HEK293 (cell line): ENCODE results near the gene FHL3.

Source experiments
- CTCF ChIA-PET: fragments of 350-600 bp; formaldehyde crosslinking; extraction: SDS; loops from one replicate; lab custom pipeline; 2021; ENCODE audit warnings: antibody characterized with exemption; lab: Yijun Ruan, JAX
- POLR2A ChIA-PET: fragments of 300-600 bp; formaldehyde crosslinking; extraction: SDS; loops from one replicate; lab custom pipeline; 2020; ENCODE audit warnings: antibody characterized with exemption, inconsistent platforms; lab: Yijun Ruan, JAX
- H3K27ac ChIP-seq: fragments of 200-500 bp; sonication (Bioruptor generic); 2 replicates; pipeline ENCODE4 v1.5.1; 2014; ENCODE audit warnings: low read depth, low read length, control low read depth, inconsistent platforms; ENCODE audit errors: extremely low read depth
- H3K36me3 ChIP-seq, 2 experiments: fragments of 200-500 bp in 1 of 2; sonication (Bioruptor generic) in 1 of 2; 1 replicate in 1 of 2; 2 replicates in 1 of 2; pipeline ENCODE4 v1.5.1; 2014 to 2017; ENCODE audit warnings: inconsistent platforms in 2 of 2, low read length in 2 of 2; ENCODE audit not compliant: control insufficient read depth in 2 of 2, insufficient read depth in 1 of 2
- H3K4me1 ChIP-seq: fragments of 200-500 bp; sonication (Bioruptor generic); 2 replicates; pipeline ENCODE4 v1.5.1; 2014; ENCODE audit warnings: mild to moderate bottlenecking, low read length, inconsistent platforms; ENCODE audit not compliant: control insufficient read depth, insufficient read depth
- H3K4me3 ChIP-seq: 2 replicates; pipeline ENCODE4 v1.5.1; 2011; ENCODE audit warnings: low read depth, mild to moderate bottlenecking, control low read depth, low read length, moderate library complexity
- H3K9me3 ChIP-seq: fragments of 200-500 bp; sonication (Bioruptor generic); 2 replicates; pipeline ENCODE4 v1.5.1; 2014; ENCODE audit warnings: low read depth, low read length, inconsistent platforms; ENCODE audit not compliant: control insufficient read depth, insufficient read depth
- EGR2 ChIP-seq: fragments of 450-650 bp; formaldehyde crosslinking; IDR thresholded peaks from 2 replicates; pipeline ENCODE4 v1.5.1; 2016; ENCODE audit warnings: low read depth, missing biosample characterization, missing genetic modification characterization
- GLIS1 ChIP-seq: fragments of 450-650 bp; formaldehyde crosslinking; IDR thresholded peaks from 2 replicates; pipeline ENCODE4 v1.5.1; 2016; ENCODE audit warnings: missing biosample characterization, missing genetic modification characterization
- GLIS2 ChIP-seq: fragments of 450-650 bp; formaldehyde crosslinking; IDR thresholded peaks from 2 replicates; pipeline ENCODE4 v1.5.1; 2016; ENCODE audit warnings: missing biosample characterization, missing genetic modification characterization
- IKZF3 ChIP-seq: fragments of 450-650 bp; IDR thresholded peaks from 2 replicates; pipeline ENCODE4 v1.5.0; 2018; ENCODE audit warnings: missing biosample characterization, mild to moderate bottlenecking, missing genetic modification characterization, moderate library complexity
- MEIS1 ChIP-seq: sonication (generic); formaldehyde crosslinking; IDR thresholded peaks from 2 replicates; pipeline ENCODE4 v1.8.1; 2022; ENCODE audit warnings: missing genetic modification reagents, mild to moderate bottlenecking, borderline replicate concordance
- YY2 ChIP-seq: fragments of 450-650 bp; formaldehyde crosslinking; IDR thresholded peaks from 2 replicates; pipeline ENCODE4 v1.5.1; 2016; ENCODE audit warnings: missing biosample characterization, missing genetic modification characterization
- ZFHX2 ChIP-seq: fragments of 450-650 bp; formaldehyde crosslinking; conservative IDR thresholded peaks from 2 replicates; pipeline ENCODE4 v1.5.1; 2016; ENCODE audit warnings: missing biosample characterization, missing genetic modification characterization
- ZIC2 ChIP-seq: fragments of 450-650 bp; formaldehyde crosslinking; IDR thresholded peaks from 2 replicates; pipeline ENCODE4 v1.5.1; 2016; ENCODE audit warnings: missing biosample characterization, missing genetic modification characterization
- ZNF112 ChIP-seq: fragments of 450-650 bp; formaldehyde crosslinking; IDR thresholded peaks from 2 replicates; pipeline ENCODE4 v1.5.0; 2017; ENCODE audit warnings: missing biosample characterization, missing genetic modification characterization
- ZNF184 ChIP-seq: fragments of 450-650 bp; IDR thresholded peaks from 2 replicates; pipeline ENCODE4 v1.5.1; 2018; ENCODE audit warnings: missing biosample characterization, mild to moderate bottlenecking, missing genetic modification characterization
- ZNF221 ChIP-seq: fragments of 450-650 bp; formaldehyde crosslinking; IDR thresholded peaks from 2 replicates; pipeline ENCODE4 v1.5.1; 2017; ENCODE audit warnings: missing biosample characterization, missing genetic modification characterization, borderline replicate concordance
- ZNF324 ChIP-seq: fragments of 450-650 bp; formaldehyde crosslinking; IDR thresholded peaks from 2 replicates; pipeline ENCODE4 v1.5.1; 2016; ENCODE audit warnings: missing biosample characterization, missing genetic modification characterization
- ZNF366 ChIP-seq: fragments of 450-650 bp; formaldehyde crosslinking; conservative IDR thresholded peaks from 2 replicates; pipeline ENCODE4 v1.5.1; 2016; ENCODE audit warnings: missing biosample characterization, missing genetic modification characterization
- ZNF394 ChIP-seq: fragments of 450-650 bp; formaldehyde crosslinking; IDR thresholded peaks from 2 replicates; pipeline ENCODE4 v1.5.1; 2016; ENCODE audit warnings: missing biosample characterization, missing genetic modification characterization, mild to moderate bottlenecking, moderate library complexity, borderline replicate concordance
- ZNF585B ChIP-seq: fragments of 450-650 bp; formaldehyde crosslinking; IDR thresholded peaks from 2 replicates; pipeline ENCODE4 v1.5.1; 2016; ENCODE audit warnings: missing biosample characterization, missing genetic modification characterization
- ZNF600 ChIP-seq: fragments of 450-650 bp; formaldehyde crosslinking; IDR thresholded peaks from 2 replicates; pipeline ENCODE4 v1.5.1; 2016; ENCODE audit warnings: missing biosample characterization, missing genetic modification characterization
- ZNF76 ChIP-seq: fragments of 450-650 bp; formaldehyde crosslinking; IDR thresholded peaks from 2 replicates; pipeline ENCODE4; 2016; ENCODE audit warnings: low read depth, missing biosample characterization, missing genetic modification characterization, borderline replicate concordance
- TF ChIP-seq, protein P1 (sequence below): fragments of 450-650 bp; formaldehyde crosslinking; IDR thresholded peaks from 2 replicates; pipeline ENCODE4 v1.5.1; 2016; ENCODE audit warnings: missing biosample characterization, missing genetic modification characterization
- TF ChIP-seq, protein P2 (sequence below): fragments of 450-650 bp; IDR thresholded peaks from 2 replicates; pipeline ENCODE4 v1.5.1; 2018; ENCODE audit warnings: missing biosample characterization, missing genetic modification characterization
- TF ChIP-seq, protein P3 (sequence below): fragments of 450-650 bp; formaldehyde crosslinking; IDR thresholded peaks from 2 replicates; pipeline ENCODE4 v1.5.1; 2016; ENCODE audit warnings: missing biosample characterization, missing genetic modification characterization, borderline replicate concordance

Gene FHL3

DNA sequence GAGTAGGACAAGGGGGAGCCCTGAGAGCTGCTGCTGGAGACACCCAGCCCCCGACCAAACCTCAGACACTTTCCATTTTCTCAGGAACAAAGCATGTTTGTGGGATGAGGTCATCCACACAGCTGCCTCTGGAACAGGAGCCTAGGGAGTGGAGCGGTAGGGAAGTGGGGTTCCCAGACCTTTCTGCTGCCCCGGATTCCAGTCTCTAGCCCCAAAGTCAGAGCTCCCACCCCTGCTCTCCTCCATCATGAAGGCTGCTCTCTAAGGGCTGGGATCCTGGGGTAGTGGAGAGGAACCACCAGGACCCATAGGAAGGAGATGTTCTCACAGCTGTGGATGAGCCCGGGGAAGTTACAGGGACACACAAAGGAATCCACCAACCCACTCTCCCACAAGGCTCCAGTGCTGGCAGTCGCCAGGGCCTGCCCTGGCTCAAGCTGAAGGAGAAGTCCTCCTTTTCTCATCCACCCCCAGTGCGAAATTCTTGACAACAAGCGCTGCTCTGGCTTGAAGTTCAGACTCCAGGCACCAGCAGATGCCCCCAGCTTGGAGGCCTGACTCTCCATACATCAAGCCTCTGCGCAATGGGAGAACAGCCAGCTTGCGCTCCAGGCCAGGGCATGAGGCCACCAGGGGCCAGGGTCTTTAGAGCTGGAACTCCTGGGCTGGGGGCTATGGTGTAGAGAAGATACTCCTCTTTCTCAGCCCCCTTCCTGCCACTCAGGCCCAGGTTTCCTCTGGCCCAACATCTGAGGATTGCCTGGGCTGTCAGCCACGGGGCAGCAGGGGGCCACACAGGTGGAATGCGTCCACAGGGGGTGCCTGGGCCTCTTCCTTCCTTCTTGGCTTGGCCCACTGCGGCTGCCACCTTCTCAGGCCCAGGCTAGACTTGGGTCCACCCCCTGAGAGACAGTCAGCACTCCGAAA lies 4.5 kb downstream of the FHL3 start (continued):
- TF ChIP-seq, protein P1, sequence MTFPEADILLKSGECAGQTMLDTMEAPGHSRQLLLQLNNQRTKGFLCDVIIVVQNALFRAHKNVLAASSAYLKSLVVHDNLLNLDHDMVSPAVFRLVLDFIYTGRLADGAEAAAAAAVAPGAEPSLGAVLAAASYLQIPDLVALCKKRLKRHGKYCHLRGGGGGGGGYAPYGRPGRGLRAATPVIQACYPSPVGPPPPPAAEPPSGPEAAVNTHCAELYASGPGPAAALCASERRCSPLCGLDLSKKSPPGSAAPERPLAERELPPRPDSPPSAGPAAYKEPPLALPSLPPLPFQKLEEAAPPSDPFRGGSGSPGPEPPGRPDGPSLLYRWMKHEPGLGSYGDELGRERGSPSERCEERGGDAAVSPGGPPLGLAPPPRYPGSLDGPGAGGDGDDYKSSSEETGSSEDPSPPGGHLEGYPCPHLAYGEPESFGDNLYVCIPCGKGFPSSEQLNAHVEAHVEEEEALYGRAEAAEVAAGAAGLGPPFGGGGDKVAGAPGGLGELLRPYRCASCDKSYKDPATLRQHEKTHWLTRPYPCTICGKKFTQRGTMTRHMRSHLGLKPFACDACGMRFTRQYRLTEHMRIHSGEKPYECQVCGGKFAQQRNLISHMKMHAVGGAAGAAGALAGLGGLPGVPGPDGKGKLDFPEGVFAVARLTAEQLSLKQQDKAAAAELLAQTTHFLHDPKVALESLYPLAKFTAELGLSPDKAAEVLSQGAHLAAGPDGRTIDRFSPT (tag by site-specific recombination) = 0 out of 2 replicates have a peak, but pooled peaks have one; percentile 34
- TF ChIP-seq, protein P2, sequence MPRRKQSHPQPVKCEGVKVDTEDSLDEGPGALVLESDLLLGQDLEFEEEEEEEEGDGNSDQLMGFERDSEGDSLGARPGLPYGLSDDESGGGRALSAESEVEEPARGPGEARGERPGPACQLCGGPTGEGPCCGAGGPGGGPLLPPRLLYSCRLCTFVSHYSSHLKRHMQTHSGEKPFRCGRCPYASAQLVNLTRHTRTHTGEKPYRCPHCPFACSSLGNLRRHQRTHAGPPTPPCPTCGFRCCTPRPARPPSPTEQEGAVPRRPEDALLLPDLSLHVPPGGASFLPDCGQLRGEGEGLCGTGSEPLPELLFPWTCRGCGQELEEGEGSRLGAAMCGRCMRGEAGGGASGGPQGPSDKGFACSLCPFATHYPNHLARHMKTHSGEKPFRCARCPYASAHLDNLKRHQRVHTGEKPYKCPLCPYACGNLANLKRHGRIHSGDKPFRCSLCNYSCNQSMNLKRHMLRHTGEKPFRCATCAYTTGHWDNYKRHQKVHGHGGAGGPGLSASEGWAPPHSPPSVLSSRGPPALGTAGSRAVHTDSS (tag by site-specific recombination) = no peak
- TF ChIP-seq ZNF112 (tag by site-specific recombination) = no peak
- no peak for TF ChIP-seq ZNF184 (tag by site-specific recombination)
- TF ChIP-seq MEIS1 (CRISPR knock-in tag) = no peak
- TF ChIP-seq IKZF3 (tag by site-specific recombination) = no peak
- no peak for TF ChIP-seq ZNF585B (tag by site-specific recombination)
- TF ChIP-seq YY2 (tag by site-specific recombination) = no peak

DNA sequence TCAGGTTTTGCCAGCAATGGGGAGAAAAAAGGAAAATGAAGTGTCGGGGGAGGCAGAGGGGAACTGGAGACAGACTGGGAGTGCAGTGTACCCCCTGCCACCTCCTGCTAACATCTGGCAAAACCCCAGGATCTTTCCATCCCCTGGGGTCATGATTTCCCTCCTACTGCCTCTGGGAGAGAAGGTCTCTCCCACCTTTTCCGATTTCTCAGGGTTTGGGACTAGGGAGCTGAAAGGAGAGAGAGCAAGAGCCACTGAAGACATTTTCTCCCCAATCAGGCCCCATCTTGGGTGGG lies 5.1 kb downstream of the FHL3 start:
- ChIA-PET CTCF (interaction anchor here (0.6 to 2.2 kb wide), 4 partner anchors 9 to 835 kb away, joined by 3 to 21 read pairs (median 4); partner anchors contain the start of gene SF3A3), POLR2A (interaction anchor here (0.5 to 6.3 kb wide), 5 partner anchors 9 to 996 kb away, joined by 3 to 44 read pairs (median 3); partner anchors contain the start of genes MTF1, SF3A3 and UTP11)
- Histone ChIP-seq H3K9me3 (no peaks in the 10 kb centered on the region), H3K4me3 (no peak overlapping the region; the same call in 1 of the 2 replicates), H3K36me3 (peaks cover 0 to 38% of the 10 kb centered on the region in 2 experiments; a peak in 1 of 3 replicates), H3K4me1 (peaks cover 21% of the 10 kb centered on the region), H3K27ac (peak overlapping the region; percentile 40)
- TF ChIP-seq GLIS1 (tag by site-specific recombination) (peak; percentile 72), ZNF324 (no peak), ZNF221 (tag by site-specific recombination) (no peak), ZIC2 (tag by site-specific recombination) (peak; percentile 37; the same call in 1 of the 2 replicates), ZNF366 (0 out of 2 replicates have a peak, but pooled peaks have one; percentile 11)

DNA sequence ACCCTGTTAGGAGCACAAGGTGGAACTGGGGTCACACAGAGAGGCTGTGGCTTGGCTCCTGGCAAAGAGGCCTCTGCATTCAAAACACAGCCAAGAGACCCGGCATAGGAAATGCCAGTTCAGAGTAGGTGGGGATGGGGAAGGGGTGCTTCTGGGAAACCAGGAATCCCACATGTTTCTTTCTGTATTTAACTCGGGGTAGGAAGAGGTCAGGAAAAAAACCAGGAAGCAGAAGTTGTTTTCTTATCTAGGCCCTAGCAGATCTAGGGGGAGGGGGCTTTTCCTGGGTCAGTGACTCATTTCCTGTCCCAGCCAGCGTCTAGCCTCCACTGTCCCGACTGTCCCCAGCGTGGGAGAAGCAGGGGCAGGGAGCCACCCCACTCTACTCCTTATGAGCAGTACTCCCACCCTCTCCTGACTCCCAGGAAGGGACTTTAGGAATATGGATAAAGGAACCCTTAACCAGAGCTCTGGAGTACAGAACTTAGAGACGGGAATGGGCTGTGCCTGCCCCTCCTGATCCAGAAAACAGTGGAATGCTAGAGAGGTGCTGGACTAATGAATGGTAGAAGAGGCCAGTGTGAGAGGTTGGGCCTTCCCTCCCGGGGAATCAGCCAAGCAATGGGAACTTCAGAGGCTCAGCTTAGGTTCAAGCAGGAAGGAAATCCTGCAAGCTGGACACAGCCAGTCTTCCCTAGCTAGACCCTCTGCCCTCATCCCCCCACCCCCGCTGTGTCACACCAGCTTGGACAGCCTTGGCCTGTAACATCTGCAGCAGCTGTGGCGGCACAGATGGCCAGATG lies 5.7 kb downstream of the FHL3 start:
- Histone ChIP-seq H3K27ac (peak overlapping the region; percentile 40; the same call in 1 of the 2 replicates), H3K36me3 (peaks cover 0 to 44% of the 10 kb centered on the region in 2 experiments; a peak in 1 of 3 replicates), H3K4me3 (no peak overlapping the region), H3K4me1 (peaks cover 21% of the 10 kb centered on the region), H3K9me3 (no peaks in the 10 kb centered on the region)
- CTCF ChIA-PET = interaction anchor here (1.4 to 2.2 kb wide), 3 partner anchors 9 to 836 kb away, joined by 3 to 21 read pairs (median 4); partner anchors contain the start of gene SF3A3
- POLR2A ChIA-PET = interaction anchor here (0.5 to 6.3 kb wide), 5 partner anchors 8 to 997 kb away, joined by 3 to 44 read pairs (median 3); partner anchors contain the start of genes MTF1, SF3A3 and UTP11
- TF ChIP-seq GLIS2 (tag by site-specific recombination) (peak; percentile 9; the same call in 1 of the 2 replicates), ZNF600 (tag by site-specific recombination) (peak; percentile 68; the same call in 1 of the 2 replicates), ZNF76 (tag by site-specific recombination) (peak; percentile 77), ZFHX2 (tag by site-specific recombination) (peak; percentile 79), ZNF394 (tag by site-specific recombination) (peak; percentile 69), EGR2 (tag by site-specific recombination) (peak; percentile 69)
- TF ChIP-seq, protein P3, sequence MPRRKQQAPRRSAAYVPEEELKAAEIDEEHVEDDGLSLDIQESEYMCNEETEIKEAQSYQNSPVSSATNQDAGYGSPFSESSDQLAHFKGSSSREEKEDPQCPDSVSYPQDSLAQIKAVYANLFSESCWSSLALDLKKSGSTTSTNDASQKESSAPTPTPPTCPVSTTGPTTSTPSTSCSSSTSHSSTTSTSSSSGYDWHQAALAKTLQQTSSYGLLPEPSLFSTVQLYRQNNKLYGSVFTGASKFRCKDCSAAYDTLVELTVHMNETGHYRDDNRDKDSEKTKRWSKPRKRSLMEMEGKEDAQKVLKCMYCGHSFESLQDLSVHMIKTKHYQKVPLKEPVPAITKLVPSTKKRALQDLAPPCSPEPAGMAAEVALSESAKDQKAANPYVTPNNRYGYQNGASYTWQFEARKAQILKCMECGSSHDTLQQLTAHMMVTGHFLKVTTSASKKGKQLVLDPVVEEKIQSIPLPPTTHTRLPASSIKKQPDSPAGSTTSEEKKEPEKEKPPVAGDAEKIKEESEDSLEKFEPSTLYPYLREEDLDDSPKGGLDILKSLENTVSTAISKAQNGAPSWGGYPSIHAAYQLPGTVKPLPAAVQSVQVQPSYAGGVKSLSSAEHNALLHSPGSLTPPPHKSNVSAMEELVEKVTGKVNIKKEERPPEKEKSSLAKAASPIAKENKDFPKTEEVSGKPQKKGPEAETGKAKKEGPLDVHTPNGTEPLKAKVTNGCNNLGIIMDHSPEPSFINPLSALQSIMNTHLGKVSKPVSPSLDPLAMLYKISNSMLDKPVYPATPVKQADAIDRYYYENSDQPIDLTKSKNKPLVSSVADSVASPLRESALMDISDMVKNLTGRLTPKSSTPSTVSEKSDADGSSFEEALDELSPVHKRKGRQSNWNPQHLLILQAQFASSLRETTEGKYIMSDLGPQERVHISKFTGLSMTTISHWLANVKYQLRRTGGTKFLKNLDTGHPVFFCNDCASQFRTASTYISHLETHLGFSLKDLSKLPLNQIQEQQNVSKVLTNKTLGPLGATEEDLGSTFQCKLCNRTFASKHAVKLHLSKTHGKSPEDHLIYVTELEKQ = no peak
